ENCODE results near the gene DNAH9. TPM values are rescaled to one million over a fixed set of nuclear protein-coding genes. Genes with fewer than 3 reads are reported as not detected.

The DNAH9 gene
- total and polyA plus RNA-seq, 2 of the 8 experiments (the other 6 are each of a cell fraction or from before 2014, with no cell fraction given): 0.21 to 0.86 TPM

- Histone ChIP-seq H2BK5ac (ENCODE audit: low read depth, low read length) (no peak overlapping the region), H3K4me1 (replicated peaks in 1 of 4; ENCODE audit: control insufficient read depth in 3 of 4, insufficient read depth in 4 of 4, low read length in 3 of 4) (peaks cover 0 to 4% (median 2%) of the 10 kb centered on the region in 4 experiments; a peak in 2 of 7 replicates), H3K4me3 (ENCODE audit: extremely low read depth in 1 of 4, insufficient read depth in 2 of 4, low read depth in 3 of 4, low read length in 4 of 4) (no peak overlapping the region), H4K5ac (ENCODE audit: insufficient read length, low read depth, low read length) (no peak overlapping the region), H3K4ac (replicated peaks; ENCODE audit: insufficient read length, low read depth, low read length) (no peak overlapping the region), H3K79me2 (ENCODE audit: control insufficient read depth in 1 of 2, insufficient read depth in 2 of 2, low read length in 2 of 2) (no peaks in the 10 kb centered on the region), H4K8ac (ENCODE audit: extremely low read depth, insufficient read depth, low read length) (no peak overlapping the region), H3K14ac (ENCODE audit: insufficient read length) (no peak overlapping the region), H4K20me1 (replicated peaks in 1 of 2; ENCODE audit: control insufficient read depth in 1 of 2, insufficient read depth in 2 of 2, low read length in 2 of 2) (no peaks in the 10 kb centered on the region), H3K36me3 (ENCODE audit: control insufficient read depth in 2 of 4, insufficient read depth in 4 of 4, low read length in 3 of 4) (no peaks in the 10 kb centered on the region), H3K56ac (replicated peaks; ENCODE audit: insufficient read length, low read depth, low read length) (no peak overlapping the region), H2BK15ac (ENCODE audit: low read length) (no peak overlapping the region), H3K9me3 (ENCODE audit: insufficient read depth in 2 of 2, low read depth in 1 of 2, low read length in 1 of 2) (no peaks in the 10 kb centered on the region), H3K79me1 (ENCODE audit: low read depth, low read length) (no peaks in the 10 kb centered on the region), H3K9ac (replicated peaks in 1 of 4; ENCODE audit: extremely low read depth in 1 of 4, low read depth in 3 of 4, low read length in 3 of 4) (no peak overlapping the region), H3K23me2 (ENCODE audit: low read depth, low read length) (no peaks in the 10 kb centered on the region), H3K4me2 (ENCODE audit: insufficient read depth in 1 of 2, low read depth in 2 of 2, low read length in 2 of 2) (no peak overlapping the region), H2BK120ac (replicated peaks; ENCODE audit: low read depth, low read length) (no peak overlapping the region), H2BK12ac (ENCODE audit: low read depth, low read length) (no peak overlapping the region), H2AFZ (ENCODE audit: low read length) (no peak overlapping the region), H3K27me3 (replicated peaks in 1 of 4; ENCODE audit: control insufficient read depth in 3 of 4, extremely low read depth in 1 of 4, insufficient read depth in 3 of 4, low read length in 3 of 4) (no peaks in the 10 kb centered on the region), H3K18ac (ENCODE audit: extremely low read depth, low read length) (no peak overlapping the region), H4K91ac (replicated peaks; ENCODE audit: insufficient read length, low read length) (no peak overlapping the region), H3K27ac (ENCODE audit: low read depth, low read length) (no peak overlapping the region), H2AK5ac (ENCODE audit: low read depth, low read length) (no peak overlapping the region), H2BK20ac (ENCODE audit: low read length) (no peak overlapping the region), H3K23ac (ENCODE audit: insufficient read length) (no peak overlapping the region)
- ChIA-PET CTCF (ENCODE audit: partially characterized antibody) (interaction anchor here (0.6 kb wide), 1 partner anchor 926 kb away, joined by 4 read pairs; no protein-coding TSS in a partner anchor), POLR2A (ENCODE audit: partially characterized antibody) (no interaction called here)
- DNase-seq (ENCODE audit: low read depth in 1 of 2, low spot score in 2 of 2) (no peak), FAIRE-seq (no peak)
- 94% methylated on average over 5 of the region's 6 CpGs; no CpG with 5 or more reads in 1 of the 2 experiments for WGBS, 2 experiments (ENCODE audit: extremely low coverage in 1 of 2, insufficient coverage in 1 of 2, insufficient read length in 1 of 2, insufficient replicate concordance in 2 of 2, low coverage in 1 of 2, low lambda C conversion rate in 2 of 2, missing lambda C conversion rate in 1 of 2)
- TF ChIP-seq TBP (IDR thresholded peaks at IDR 0.05; ENCODE audit: low read depth, low read length): no peak
- no peak for TF ChIP-seq MAFK (IDR thresholded peaks at IDR 0.05; ENCODE audit: low read depth, low read length)
- no peak for TF ChIP-seq TCF12 (IDR thresholded peaks at IDR 0.05; ENCODE audit: low read depth, low read length)
- TF ChIP-seq FOSL1 (IDR thresholded peaks at IDR 0.05; ENCODE audit: insufficient read depth, low read depth, low read length): no peak
- TF ChIP-seq GABPA (IDR thresholded peaks at IDR 0.05; ENCODE audit: borderline replicate concordance, insufficient read depth, low read length): no peak
- no peak for TF ChIP-seq SAP30 (IDR thresholded peaks at IDR 0.05; ENCODE audit: insufficient read depth, insufficient replicate concordance, low read length)
- TF ChIP-seq CBX5 (IDR thresholded peaks at IDR 0.05; ENCODE audit: low read depth, low read length): no peak
- TF ChIP-seq NRF1 (IDR thresholded peaks at IDR 0.05; ENCODE audit: low read depth, low read length): no peak
- TF ChIP-seq ZNF274 (IDR thresholded peaks at IDR 0.05; ENCODE audit: borderline replicate concordance, extremely low read depth, low read length): no peak
- no peak for TF ChIP-seq MAX (IDR thresholded peaks at IDR 0.05)
- no peak for TF ChIP-seq CHD1 (IDR thresholded peaks at IDR 0.05; ENCODE audit: low read depth, low read length)
- no peak for TF ChIP-seq POLR2A (IDR thresholded peaks at IDR 0.05; ENCODE audit: control extremely low read depth in 1 of 2, low read depth in 2 of 2, low read length in 2 of 2)
These were observed 206.9 kb downstream of the DNAH9 start for GRCh38 chr17:11805138-11805537.

Data from H1 (cell line).